Astrocyte (in vitro differentiated cells and primary cell): Measurements from ENCODE around the gene SMIM14. TPM values are rescaled to one million over a fixed set of nuclear protein-coding genes. Genes with fewer than 3 reads are reported as not detected.

Experiments used
- DNase-seq: peaks from one replicate; pipeline ENCODE4 v3.0.0-alpha.2; 2010; ENCODE audit warnings: low read depth
- FAIRE-seq: peaks from 2 replicates; lab custom pipeline; 2011; peaks lifted over from hg19 to GRCh38; lab: Jason Lieb, UNC
- H2AFZ ChIP-seq: 2 replicates; pipeline ENCODE4 v1.6.0; 2012; ENCODE audit warnings: low read depth, low read length, inconsistent platforms
- H3K27ac ChIP-seq: 2 replicates; pipeline ENCODE4 v1.5.1; 2011; ENCODE audit warnings: low read depth, low read length, inconsistent platforms
- H3K27me3 ChIP-seq: 2 replicates; pipeline ENCODE4 v1.6.0; 2011; ENCODE audit warnings: low read length, inconsistent platforms; ENCODE audit not compliant: insufficient read depth
- H3K36me3 ChIP-seq: 2 replicates; pipeline ENCODE4 v1.5.1; 2011; ENCODE audit warnings: low read length, inconsistent platforms; ENCODE audit not compliant: insufficient read depth
- H3K4me1 ChIP-seq: 2 replicates; pipeline ENCODE4 v1.5.1; 2011; ENCODE audit warnings: low read length, inconsistent platforms; ENCODE audit not compliant: insufficient read depth
- H3K4me2 ChIP-seq: 2 replicates; pipeline ENCODE4 v1.6.0; 2012; ENCODE audit warnings: low read length, inconsistent platforms
- H3K4me3 ChIP-seq: 2 replicates; pipeline ENCODE4 v1.5.1; 2011; ENCODE audit warnings: low read depth, mild to moderate bottlenecking, low read length, inconsistent platforms; ENCODE audit not compliant: insufficient read depth
- H3K79me2 ChIP-seq: 2 replicates; pipeline ENCODE4 v1.6.0; 2012; ENCODE audit warnings: mild to moderate bottlenecking, low read length, inconsistent platforms; ENCODE audit not compliant: insufficient read depth
- H3K9ac ChIP-seq: 2 replicates; pipeline ENCODE4 v1.6.0; 2012; ENCODE audit warnings: mild to moderate bottlenecking, low read length, inconsistent platforms
- H3K9me3 ChIP-seq: 2 replicates; pipeline ENCODE4 v1.5.1; 2012; ENCODE audit warnings: low read depth, mild to moderate bottlenecking, low read length, inconsistent platforms; ENCODE audit not compliant: insufficient read depth
- H4K20me1 ChIP-seq: 2 replicates; pipeline ENCODE4 v1.6.0; 2012; ENCODE audit warnings: low read length, inconsistent platforms; ENCODE audit not compliant: insufficient read depth
- H3K27ac Mint-ChIP-seq: one replicate; pipeline ENCODE4 v1.8.0; 2021; ENCODE audit warnings: mild to moderate bottlenecking, mixed read lengths; ENCODE audit not compliant: unreplicated experiment
- H3K27me3 Mint-ChIP-seq: one replicate; pipeline ENCODE4 v1.8.0; 2021; ENCODE audit warnings: low read depth, mixed read lengths; ENCODE audit not compliant: unreplicated experiment
- H3K36me3 Mint-ChIP-seq: one replicate; pipeline ENCODE4 v1.8.0; 2021; ENCODE audit warnings: low read depth, mixed read lengths; ENCODE audit not compliant: unreplicated experiment
- H3K4me1 Mint-ChIP-seq: one replicate; pipeline ENCODE4 v1.8.0; 2021; ENCODE audit warnings: low read depth, mixed read lengths; ENCODE audit not compliant: unreplicated experiment
- H3K4me3 Mint-ChIP-seq: one replicate; pipeline ENCODE4 v1.8.0; 2021; ENCODE audit warnings: mild to moderate bottlenecking, moderate library complexity, mixed read lengths; ENCODE audit not compliant: unreplicated experiment
- H3K9me3 Mint-ChIP-seq: one replicate; pipeline ENCODE4 v1.8.0; 2021; ENCODE audit warnings: mild to moderate bottlenecking, mixed read lengths; ENCODE audit not compliant: unreplicated experiment
- CTCF ChIP-seq: IDR thresholded peaks from 2 replicates; pipeline ENCODE4 v1.5.1; 2011; ENCODE audit warnings: low read depth, mild to moderate bottlenecking, inconsistent platforms, low read length, moderate library complexity; ENCODE audit not compliant: insufficient read depth
- EZH2 ChIP-seq: IDR thresholded peaks from 2 replicates; pipeline ENCODE4 v1.6.1; 2012; ENCODE audit warnings: mild to moderate bottlenecking, low read length, inconsistent platforms; ENCODE audit not compliant: insufficient read depth
- total RNA-seq: library from RNA; stranded (reverse); gene quantifications from 2 replicates; pipeline ENCODE4 v1.2.1, GENCODE V29; 2021

Gene SMIM14
- total RNA-seq, 1 donor from 2014 or later, result 28.3 TPM

GRCh38 chr4:39596971-39597370, 41.7 kb downstream of the SMIM14 start:
- H3K79me2 ChIP-seq, result no peaks in the 10 kb centered on the region
- no peaks in the 10 kb centered on the region for H3K27me3 Mint-ChIP-seq
- H3K4me1 ChIP-seq, result no peaks in the 10 kb centered on the region
- no peaks in the 10 kb centered on the region for H3K9me3 ChIP-seq
- H3K27ac Mint-ChIP-seq, result no peak overlapping the region
- H3K4me1 Mint-ChIP-seq, result peaks cover 2% of the 10 kb centered on the region
- TF ChIP-seq CTCF, result no peak
- TF ChIP-seq EZH2, result no peak
- DNase-seq (no peak), FAIRE-seq (no peak)
- no peak overlapping the region for H3K4me2 ChIP-seq
- H3K9me3 Mint-ChIP-seq, result no peaks in the 10 kb centered on the region
- H3K4me3 ChIP-seq, result no peak overlapping the region
- H3K36me3 ChIP-seq, result no peaks in the 10 kb centered on the region
- no peaks in the 10 kb centered on the region for H4K20me1 ChIP-seq
- no peaks in the 10 kb centered on the region for H3K27me3 ChIP-seq
- peaks cover 10% of the 10 kb centered on the region for H3K36me3 Mint-ChIP-seq
- no peak overlapping the region for H3K9ac ChIP-seq
- H3K27ac ChIP-seq, result no peak overlapping the region
- H2AFZ ChIP-seq, result no peak overlapping the region
- no peak overlapping the region for H3K4me3 Mint-ChIP-seq

GRCh38 chr4:39591290-39591689, 47.4 kb downstream of the SMIM14 start:
- Histone ChIP-seq H3K79me2 (no peaks in the 10 kb centered on the region), H4K20me1 (no peaks in the 10 kb centered on the region), H2AFZ (no peak overlapping the region), H3K4me1 (peaks cover 8% of the 10 kb centered on the region), H3K27me3 (no peaks in the 10 kb centered on the region), H3K36me3 (no peaks in the 10 kb centered on the region), H3K4me2 (no peak overlapping the region), H3K9me3 (no peaks in the 10 kb centered on the region), H3K4me3 (no peak overlapping the region), H3K9ac (no peak overlapping the region), H3K27ac (no peak overlapping the region)
- TF ChIP-seq EZH2 (no peak), CTCF (no peak)
- Mint-ChIP-seq H3K36me3 (peaks cover 4% of the 10 kb centered on the region), H3K4me1 (peaks cover 7% of the 10 kb centered on the region), H3K27ac (no peak overlapping the region), H3K27me3 (no peaks in the 10 kb centered on the region), H3K4me3 (no peak overlapping the region), H3K9me3 (no peaks in the 10 kb centered on the region)
- FAIRE-seq (no peak), DNase-seq (no peak)

GRCh38 chr4:39587881-39588280, 50.8 kb downstream of the SMIM14 start:
- peak overlapping the region; percentile 28 for H3K9ac ChIP-seq
- FAIRE-seq, result peak; percentile 89
- DNase-seq, result peak; percentile 88

More at GRCh38 chr4:39587881-39588280, 50.8 kb downstream of the SMIM14 start:
- no peaks in the 10 kb centered on the region for H3K9me3 ChIP-seq
- H3K36me3 Mint-ChIP-seq, result peaks cover 4% of the 10 kb centered on the region
- no peaks in the 10 kb centered on the region for H4K20me1 ChIP-seq
- no peaks in the 10 kb centered on the region for H3K27me3 Mint-ChIP-seq
- peaks cover 8% of the 10 kb centered on the region for H3K4me1 ChIP-seq
- peaks cover 10% of the 10 kb centered on the region for H3K4me1 Mint-ChIP-seq
- peak overlapping the region; percentile 12 for H2AFZ ChIP-seq
- H3K27ac Mint-ChIP-seq, result peak overlapping the region; percentile 90
- H3K36me3 ChIP-seq, result no peaks in the 10 kb centered on the region
- peak overlapping the region; percentile 77 for H3K27ac ChIP-seq
- H3K4me3 Mint-ChIP-seq, result no peak overlapping the region
- no peaks in the 10 kb centered on the region for H3K79me2 ChIP-seq
- TF ChIP-seq CTCF, result no peak
- TF ChIP-seq EZH2, result no peak
- H3K4me3 ChIP-seq, result no peak overlapping the region
- H3K9me3 Mint-ChIP-seq, result no peaks in the 10 kb centered on the region
- H3K27me3 ChIP-seq, result no peaks in the 10 kb centered on the region
- peak overlapping the region; percentile 39 for H3K4me2 ChIP-seq
